Measurements from ENCODE around the gene CIPC.

DNA sequence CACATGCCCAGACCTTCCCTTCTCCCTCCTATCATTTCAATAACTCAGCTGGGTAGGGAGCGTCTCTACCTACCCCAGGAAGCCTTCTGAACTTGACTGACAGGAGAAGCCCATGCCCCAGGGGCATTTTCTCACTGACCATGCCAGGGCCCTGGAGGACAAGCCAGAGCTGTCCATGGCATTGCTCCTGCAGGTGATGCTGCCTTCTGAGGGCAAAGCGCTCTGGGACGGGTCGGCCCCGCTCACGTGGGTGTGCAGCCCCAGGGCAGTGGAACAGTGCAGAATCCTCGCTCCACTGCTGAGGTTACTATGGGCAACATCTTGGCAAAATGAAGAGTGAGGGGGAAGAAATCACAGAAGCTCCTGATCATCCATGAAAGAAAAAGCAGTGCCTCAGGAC lies 28.5 kb upstream of the CIPC start:
- TF ChIP-seq CTCF (IDR thresholded peaks at IDR 0.05) (no peak), ZFX (IDR thresholded peaks at IDR 0.05; ENCODE audit: borderline replicate concordance) (no peak)
